Germinal center (tissue), 1 donor: Measurements from ENCODE around the gene ACP4.

Experiments
- DNase-seq: peaks from one replicate; pipeline ENCODE4 v3.0.0; 2012; ENCODE audit warnings: mixed read lengths, low spot score

Gene ACP4

DNA sequence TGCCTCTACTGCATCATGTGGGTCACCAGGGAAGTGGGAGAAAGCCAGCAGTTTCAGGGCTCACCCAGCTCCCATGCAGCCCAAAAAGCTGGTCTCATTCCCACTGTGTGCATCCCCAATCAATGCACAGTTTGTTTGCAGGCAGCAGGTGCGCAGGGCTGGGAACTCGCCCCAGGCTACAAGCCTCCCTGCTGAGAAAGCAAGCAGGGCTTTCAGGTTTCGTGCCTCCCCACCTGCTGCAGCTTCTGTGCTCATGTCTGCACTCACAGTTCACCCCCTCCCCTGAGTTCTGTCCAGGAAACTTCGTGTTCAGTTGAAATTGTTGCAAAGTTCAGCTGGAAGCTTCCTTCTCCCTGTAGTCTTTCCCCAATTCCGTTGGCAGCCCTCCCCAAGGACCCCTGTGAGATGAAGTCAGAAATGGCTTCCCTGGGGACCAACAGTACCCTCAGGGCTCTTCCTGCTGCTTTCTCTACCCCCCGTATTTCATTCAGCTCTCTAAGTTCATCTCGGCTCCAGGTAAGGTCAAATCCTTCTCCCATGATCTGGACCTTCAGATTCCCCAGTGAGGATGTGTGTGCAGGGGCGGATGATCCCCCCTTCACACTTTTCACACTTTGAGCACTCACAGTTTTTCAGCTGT lies 54.2 kb downstream of the ACP4 start:
- no peak for DNase-seq
